GM12891 (cell line): ENCODE measurements around the gene PNPLA7.
"Not testable (repeated sequence)": the region's sequence is repeated elsewhere in the genome, so short reads cannot be mapped to it uniquely, and the experiment has no call there.

Experiments
- DNase-seq: peaks from one replicate; pipeline ENCODE4 v3.0.0; 2011; ENCODE audit warnings: low spot score; ENCODE audit not compliant: insufficient read length
- FAIRE-seq: peaks from 2 replicates; lab custom pipeline; 2011; peaks lifted over from hg19 to GRCh38; lab: Jason Lieb, UNC
- PAX5 ChIP-seq: IDR thresholded peaks from 2 replicates; pipeline ENCODE4 v1.6.1; 2011; ENCODE audit warnings: low read length, moderate library complexity, mild to moderate bottlenecking; ENCODE audit not compliant: insufficient read depth, severe bottlenecking
- POLR2A ChIP-seq: IDR thresholded peaks from 2 replicates; pipeline ENCODE4 v1.6.1; 2011; ENCODE audit warnings: low read depth, low read length, control low read depth
- POLR2AphosphoS5 ChIP-seq: IDR thresholded peaks from 2 replicates; pipeline ENCODE4 v1.6.1; 2011; ENCODE audit warnings: low read depth, low read length, control low read depth
- POU2F2 ChIP-seq: IDR thresholded peaks from 2 replicates; pipeline ENCODE4 v1.6.1; 2011; ENCODE audit warnings: low read depth, mild to moderate bottlenecking, control low read depth, low read length, moderate library complexity
- SPI1 ChIP-seq: IDR thresholded peaks from 2 replicates; pipeline ENCODE4 v1.6.1; 2011; ENCODE audit warnings: low read depth, low read length, control low read depth
- TAF1 ChIP-seq: IDR thresholded peaks from 2 replicates; pipeline ENCODE4 v1.6.1; 2011; ENCODE audit warnings: low read depth, low read length, control low read depth

PNPLA7 gene

DNA sequence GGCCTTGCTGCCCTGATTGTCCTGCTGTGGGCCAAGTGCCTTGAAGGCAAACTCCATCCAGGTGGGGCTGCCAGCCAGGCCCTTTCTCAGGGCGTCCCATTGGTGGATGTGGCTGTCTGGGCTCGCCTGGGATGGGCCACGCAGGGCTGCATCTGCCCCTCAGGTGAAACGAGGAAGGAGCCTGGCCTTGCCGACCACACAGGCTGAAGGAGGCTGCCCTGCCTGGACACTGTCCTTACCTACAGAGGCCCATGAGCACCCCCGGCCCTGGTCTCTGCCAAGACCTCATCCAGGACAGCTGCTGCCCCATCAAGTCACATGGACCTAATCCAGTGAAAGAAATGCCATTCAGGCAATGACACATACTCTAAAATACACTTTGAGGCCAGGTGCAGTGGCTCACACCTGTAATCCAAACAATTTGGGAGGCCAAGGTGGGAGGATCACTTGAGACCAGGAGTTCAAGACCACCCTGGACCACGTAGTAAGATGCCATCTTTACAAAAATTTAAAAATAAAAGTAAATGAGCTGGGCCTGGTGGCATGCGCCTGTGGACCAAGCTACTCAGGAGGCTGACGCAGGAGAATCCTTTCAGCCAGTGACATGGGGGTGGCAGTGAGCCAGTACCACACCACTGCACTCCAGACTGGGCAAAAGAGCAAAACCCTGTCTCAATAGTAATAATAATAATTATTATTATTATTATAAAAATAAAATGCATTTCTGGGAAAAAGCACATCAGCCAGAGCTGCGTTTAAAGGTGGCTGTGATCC lies 33.9 kb downstream of the PNPLA7 start:
- FAIRE-seq (no peak), DNase-seq (no peak)
- TF ChIP-seq TAF1 (no peak), POLR2A (no peak), SPI1 (no peak), POLR2AphosphoS5 (no peak), POU2F2 (no peak), PAX5 (no peak)

DNA sequence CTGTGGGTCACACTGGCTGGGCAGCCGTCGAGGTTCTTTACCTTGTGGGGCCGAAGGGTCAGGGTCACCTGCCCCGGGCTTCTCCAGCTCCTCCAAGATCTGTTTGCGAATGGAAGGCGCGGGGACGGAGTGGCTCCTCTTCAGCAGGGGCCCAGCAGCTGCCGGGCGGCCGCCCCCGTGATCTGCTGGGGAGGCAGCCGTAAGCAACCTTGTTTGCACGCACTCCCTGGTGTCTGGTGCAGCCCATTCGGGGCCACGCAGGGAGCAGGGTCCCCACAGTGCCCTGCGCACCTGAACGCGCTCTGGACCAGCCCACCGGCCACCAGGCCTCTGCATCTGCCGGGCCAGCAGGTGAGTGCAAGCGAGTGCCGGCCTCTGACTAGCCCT lies 34.9 kb downstream of the PNPLA7 start:
- DNase-seq = no peak

DNA sequence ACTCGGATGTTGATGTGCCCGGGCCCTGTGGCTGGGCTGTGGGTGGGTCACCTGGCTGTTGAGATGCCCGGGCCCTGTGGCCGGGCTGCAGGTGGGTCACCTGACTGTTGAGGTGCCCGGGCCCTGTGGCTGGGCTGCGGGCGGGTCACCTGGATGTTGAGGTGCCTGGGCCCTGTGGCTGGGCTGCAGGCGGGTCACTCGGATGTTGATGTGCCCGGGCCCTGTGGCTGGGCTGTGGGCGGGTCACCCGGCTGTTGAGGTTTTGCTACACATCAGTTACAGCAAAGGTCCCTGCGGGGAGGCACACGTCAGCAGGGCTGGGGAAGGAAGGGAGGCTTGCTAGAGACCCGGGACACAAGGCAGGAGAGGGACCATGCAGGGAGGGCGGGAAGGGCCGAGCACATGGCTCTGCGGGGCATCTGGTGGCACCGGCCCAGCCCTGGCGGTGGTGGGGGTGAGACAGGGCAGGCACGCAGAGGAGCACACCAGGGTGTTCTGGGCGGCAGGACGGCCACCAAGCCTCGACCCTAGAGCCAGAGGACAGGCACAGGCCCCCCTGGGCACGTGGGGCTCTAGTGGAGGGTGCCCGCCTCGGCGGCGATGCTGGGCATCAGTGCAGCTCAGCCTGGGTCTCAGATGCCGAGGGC lies 35.4 kb downstream of the PNPLA7 start:
- DNase-seq (no peak), FAIRE-seq (no peak)
- no peak for TF ChIP-seq POLR2AphosphoS5
- TF ChIP-seq TAF1 = no peak
- TF ChIP-seq POLR2A = no peak
- TF ChIP-seq POU2F2 = no peak

More for the DNA sequence above, 34.9 kb downstream of the PNPLA7 start:
- TF ChIP-seq POLR2AphosphoS5 = no peak
- no peak for FAIRE-seq

DNA sequence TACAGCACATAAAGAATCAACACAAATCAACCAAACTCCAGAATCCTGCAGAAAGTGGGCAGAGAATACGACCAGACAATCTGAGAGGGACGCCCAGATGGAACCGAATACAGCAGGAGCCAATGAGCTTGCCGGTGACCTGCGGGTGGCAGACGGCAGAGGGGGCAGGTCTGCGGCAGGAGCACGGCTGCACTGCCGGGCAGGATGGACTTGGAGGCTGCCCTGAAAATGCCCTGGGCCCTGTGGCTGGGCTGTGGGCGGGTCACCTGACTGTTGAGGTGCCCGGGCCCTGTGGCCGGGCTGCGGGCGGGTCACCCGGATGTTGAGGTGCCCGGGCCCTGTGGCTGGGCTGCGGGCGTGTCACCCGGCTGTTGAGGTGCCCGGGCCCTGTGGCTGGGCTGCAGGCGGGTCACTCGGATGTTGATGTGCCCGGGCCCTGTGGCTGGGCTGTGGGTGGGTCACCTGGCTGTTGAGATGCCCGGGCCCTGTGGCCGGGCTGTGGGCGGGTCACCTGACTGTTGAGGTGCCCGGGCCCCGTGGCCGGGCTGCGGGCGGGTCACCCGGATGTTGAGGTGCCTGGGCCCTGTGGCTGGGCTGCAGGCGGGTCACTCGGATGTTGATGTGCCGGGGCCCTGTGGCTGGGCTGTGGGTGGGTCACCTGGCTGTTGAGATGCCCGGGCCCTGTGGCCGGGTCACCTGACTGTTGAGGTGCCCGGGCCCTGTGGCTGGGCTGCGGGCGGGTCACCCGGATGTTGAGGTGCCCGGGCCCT lies 36.2 kb downstream of the PNPLA7 start:
- not testable (repeated sequence) for DNase-seq, FAIRE-seq

DNA sequence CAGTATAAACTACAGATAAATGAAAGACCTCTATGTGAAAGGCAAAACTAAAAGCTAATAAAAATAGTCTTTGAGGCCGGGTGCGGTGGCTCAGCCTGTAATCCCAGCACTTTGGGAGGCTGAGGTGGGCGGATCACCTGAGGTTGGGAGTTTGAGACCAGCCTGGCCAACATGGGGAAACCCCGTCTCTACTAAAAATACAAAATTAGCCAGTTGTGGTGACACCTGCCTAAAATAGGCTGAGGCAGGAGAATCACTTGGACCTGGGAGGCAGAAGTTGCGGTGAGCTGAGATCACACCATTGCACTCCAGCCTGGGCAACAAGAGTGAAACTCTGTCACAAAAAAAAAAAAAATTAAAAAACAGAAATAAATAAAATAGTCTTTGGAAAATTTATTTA lies 37.1 kb downstream of the PNPLA7 start:
- FAIRE-seq, DNase-seq: not testable (repeated sequence)

DNA sequence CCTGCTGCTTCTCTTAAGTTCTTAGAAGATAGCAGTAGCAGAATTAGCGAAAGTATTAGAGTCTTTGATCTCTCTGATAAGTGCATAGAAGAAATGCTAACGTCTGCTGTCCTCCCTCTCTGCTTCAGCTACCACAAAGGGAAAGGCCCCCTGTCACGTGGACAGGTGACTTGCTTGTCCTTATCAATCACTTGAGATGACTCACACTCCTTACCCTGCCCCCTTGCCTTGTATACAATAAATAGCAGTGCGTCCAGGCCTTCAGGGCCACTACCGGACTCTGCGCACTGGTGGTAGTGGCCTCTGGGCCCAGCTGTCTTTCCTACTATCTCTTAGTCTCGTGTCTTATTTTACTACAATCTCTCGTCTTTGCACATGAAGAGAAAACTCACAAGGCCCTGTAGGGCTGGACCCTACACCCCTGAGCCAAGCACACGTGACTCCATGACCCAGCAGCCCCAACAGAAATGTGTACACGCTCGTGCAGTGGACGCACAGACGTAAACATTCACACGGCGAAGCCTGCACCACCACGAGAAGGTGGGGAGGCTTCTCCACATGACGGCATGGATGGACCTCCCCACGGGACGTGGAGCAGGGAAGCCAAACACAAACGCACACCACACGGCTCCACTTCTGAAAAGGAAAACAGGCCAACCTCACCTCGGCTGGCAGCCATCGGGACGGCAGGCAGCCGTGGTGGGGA lies 38.3 kb downstream of the PNPLA7 start:
- FAIRE-seq (no peak), DNase-seq (no peak)
- no peak for TF ChIP-seq POLR2AphosphoS5
- no peak for TF ChIP-seq PAX5
- TF ChIP-seq POU2F2 = no peak
- TF ChIP-seq SPI1 = no peak
- no peak for TF ChIP-seq TAF1
- TF ChIP-seq POLR2A = no peak

DNA sequence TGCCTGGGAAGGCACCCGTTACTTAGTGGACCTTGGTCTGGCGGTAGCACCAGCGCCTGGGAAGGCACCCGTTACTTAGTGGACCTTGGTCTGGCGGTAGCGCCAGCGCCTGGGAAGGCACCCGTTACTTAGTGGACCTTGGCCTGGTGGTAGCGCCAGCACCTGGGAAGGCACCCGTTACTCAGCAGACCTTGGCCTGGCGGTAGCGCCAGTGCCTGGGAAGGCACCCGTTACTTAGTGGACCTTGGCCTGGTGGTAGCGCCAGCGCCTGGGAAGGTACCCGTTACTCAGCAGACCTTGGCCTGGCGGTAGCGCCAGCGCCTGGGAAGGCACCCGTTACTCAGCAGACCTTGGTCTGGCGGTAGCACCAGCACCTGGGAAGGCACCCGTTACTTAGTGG lies 39.1 kb downstream of the PNPLA7 start:
- FAIRE-seq, DNase-seq: not testable (repeated sequence)

DNA sequence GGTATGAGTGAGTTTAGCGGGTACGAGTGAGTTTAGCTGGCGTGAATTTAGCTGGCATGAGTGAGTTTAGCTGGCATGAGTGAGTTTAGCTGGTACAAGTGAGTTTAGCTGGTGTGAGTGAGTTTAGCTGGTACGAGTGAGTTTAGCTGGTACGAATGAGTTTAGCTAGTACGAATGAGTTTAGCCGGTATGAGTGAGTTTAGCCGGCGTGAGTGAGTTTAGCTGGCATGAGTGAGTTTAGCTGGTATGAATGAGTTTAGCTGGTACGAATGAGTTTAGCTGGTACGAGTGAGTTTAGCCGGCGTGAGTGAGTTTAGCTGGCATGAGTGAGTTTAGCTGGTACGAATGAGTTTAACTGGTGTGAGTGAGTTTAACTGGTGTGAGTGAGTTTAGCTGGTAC lies 41.0 kb downstream of the PNPLA7 start:
- DNase-seq (no peak), FAIRE-seq (peak; percentile 45)
- TF ChIP-seq SPI1 = no peak
- no peak for TF ChIP-seq TAF1
- no peak for TF ChIP-seq POLR2A
- TF ChIP-seq POLR2AphosphoS5 = no peak
- no peak for TF ChIP-seq POU2F2
- no peak for TF ChIP-seq PAX5

DNA sequence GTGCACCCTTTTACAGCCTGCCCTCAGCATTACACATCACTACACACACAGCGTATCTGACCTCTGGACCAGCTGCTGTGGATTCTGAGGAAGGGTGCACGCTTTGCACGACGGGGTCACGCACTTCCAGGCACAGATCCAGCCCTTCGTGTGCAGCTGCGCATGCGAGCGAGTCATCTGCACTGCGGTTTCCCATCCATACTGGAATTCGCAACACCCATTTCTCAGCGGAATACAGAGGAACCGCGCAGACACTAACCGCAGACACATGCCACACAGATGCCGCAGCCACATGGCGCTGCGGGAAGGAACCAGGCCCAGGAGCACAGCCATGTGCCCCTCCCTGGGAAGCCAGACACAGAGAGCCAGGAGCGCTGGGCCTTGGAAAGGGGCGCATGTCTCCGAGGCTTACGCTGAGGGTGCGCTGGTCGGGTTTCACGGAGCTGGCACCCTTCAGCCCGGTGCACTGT lies 43.5 kb downstream of the PNPLA7 start:
- FAIRE-seq (no peak), DNase-seq (no peak)
- TF ChIP-seq SPI1 (no peak), POU2F2 (no peak), POLR2A (no peak), PAX5 (no peak), TAF1 (no peak), POLR2AphosphoS5 (no peak)

DNA sequence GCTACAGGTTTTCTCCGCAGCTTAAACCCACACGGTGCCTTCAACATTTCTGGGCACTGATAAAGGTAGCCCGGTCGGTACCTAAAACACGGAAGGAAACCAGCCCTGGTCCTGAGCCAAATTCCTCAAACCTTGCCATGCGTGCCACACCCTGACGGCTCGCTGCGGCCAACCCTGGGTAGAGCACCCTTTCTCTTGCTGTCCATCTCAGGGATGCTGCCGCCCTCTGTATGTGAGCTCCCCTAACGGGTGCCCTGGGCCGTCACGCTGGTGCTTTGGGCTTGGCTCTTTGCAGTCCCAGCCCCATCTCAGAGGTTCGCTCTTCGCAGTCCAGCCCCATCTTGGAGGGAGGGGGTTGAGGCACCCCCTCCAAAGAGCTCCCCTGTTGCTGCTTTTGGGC lies 43.9 kb downstream of the PNPLA7 start:
- TF ChIP-seq POU2F2 (no peak), PAX5 (no peak), TAF1 (no peak), SPI1 (no peak), POLR2AphosphoS5 (no peak), POLR2A (no peak)
- no peak for FAIRE-seq
- DNase-seq = no peak

DNA sequence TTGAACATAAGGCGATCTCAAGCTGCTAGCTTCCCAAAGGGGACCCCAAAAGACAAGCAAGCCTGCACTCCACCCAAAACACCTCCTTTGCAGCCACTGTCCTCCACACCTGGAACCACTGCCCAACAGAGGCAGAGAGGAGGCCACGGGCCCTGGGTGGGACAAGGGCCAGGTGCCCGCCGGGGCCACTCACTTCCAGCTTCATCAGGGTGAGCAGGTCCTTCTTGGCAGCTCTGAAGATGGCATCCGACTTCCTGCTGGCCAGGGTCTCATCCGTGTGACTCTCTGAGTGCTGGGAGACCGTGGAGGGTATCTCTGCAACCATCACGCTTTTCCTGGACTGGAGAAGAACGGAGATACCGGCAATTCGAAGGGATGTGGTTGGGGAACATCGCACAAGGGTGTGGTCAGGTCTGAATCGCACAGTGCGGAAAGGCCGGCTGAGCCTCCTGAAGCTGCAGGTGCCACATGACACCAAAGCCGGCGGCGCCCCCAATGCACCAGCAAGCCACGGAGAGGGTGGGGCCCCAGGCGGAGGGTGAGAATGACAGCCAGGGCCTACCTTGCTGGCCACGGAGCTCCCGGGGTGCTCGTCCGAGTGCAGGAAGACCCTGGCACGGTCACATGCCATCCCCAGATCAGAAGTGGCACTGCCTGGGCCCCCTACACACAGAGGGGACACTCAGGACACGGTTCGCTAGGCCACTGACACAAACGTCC lies 44.6 kb downstream of the PNPLA7 start:
- DNase-seq (no peak), FAIRE-seq (no peak)
- no peak for TF ChIP-seq POU2F2
- no peak for TF ChIP-seq POLR2A
- no peak for TF ChIP-seq TAF1
- no peak for TF ChIP-seq PAX5
